T47D (cell line): ENCODE results near the gene SLAMF1.
"Not testable (repeated sequence)": the region's sequence is repeated elsewhere in the genome, so short reads cannot be mapped to it uniquely, and the experiment has no call there.

Experiments used
- DNase-seq, 2 experiments: peaks; one replicate each; pipeline versions ENCODE4 v3.0.0 to v3.0.0-alpha.2; 2011 to 2012; ENCODE audit warnings: low read depth in 1 of 2, low spot score in 1 of 2
- JUND ChIP-seq: IDR thresholded peaks from 2 replicates; pipeline ENCODE4 v1.6.1; 2012; ENCODE audit warnings: low read depth
- in situ Hi-C: cut with HindIII; loops from 2 replicates; pipeline ENCODE4 v1.10.0; 2016; ENCODE audit warnings: low sequenced_read_pairs, low pct_unique_long_range_greater_than_20kb

SLAMF1 gene

GRCh38 chr1:160658162-160658813 is 11.4 kb upstream of the SLAMF1 start:
- in situ Hi-C loops: no loop called here
- TF ChIP-seq JUND: no peak
- DNase-seq: no peak

GRCh38 chr1:160657250-160657781 is 10.5 kb upstream of the SLAMF1 start:
- in situ Hi-C loops: no loop called here

DNA sequence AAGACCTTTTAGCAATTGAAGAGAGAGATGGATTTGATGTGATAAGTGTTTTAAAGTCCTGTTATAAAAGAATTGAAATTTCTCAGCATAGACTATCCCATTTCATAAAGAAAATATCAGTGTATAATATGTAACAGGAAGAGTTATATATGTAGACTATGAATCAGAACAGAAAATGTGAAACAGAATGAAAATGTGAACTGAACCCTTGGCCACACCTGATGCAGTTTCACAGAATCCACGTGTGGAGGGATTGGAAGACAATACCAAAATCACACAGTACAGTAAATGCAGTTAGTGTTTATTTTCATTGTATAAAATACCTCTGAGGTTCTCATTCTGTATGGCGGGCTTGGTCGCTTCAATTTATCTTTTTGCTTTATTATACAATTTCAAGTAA is 9.9 kb upstream of the SLAMF1 start:
- in situ Hi-C loops: no loop called here
- no peak for TF ChIP-seq JUND
- DNase-seq: no peak

More at GRCh38 chr1:160657250-160657781, 10.5 kb upstream of the SLAMF1 start:
- no peak for DNase-seq
- no peak for TF ChIP-seq JUND

DNA sequence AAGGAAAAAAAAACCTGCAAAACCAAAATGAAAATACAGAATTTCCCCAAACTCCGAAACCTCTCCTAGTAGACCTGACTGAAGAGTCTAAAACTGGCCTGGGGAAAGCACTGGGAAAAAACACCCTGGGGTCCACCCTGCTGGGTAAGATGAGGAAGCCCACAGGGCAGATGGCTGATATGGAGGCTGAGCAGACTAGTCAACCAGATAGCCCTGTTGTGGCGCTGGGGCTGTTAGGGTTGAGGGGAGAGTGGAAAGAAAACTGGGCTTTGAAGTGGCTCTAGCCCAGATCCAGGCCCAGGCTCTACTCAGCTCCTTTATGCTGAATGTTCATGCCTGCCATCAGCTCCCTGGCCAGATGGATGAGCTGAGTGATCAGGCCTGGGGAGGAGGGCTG is 6.8 kb upstream of the SLAMF1 start:
- in situ Hi-C loops: no loop called here
- TF ChIP-seq JUND: no peak
- no peak for DNase-seq

- TF ChIP-seq JUND: no peak
- DNase-seq: no peak
- in situ Hi-C loops: no loop called here
Observed at GRCh38 chr1:160652924-160653619, 6.2 kb upstream of the SLAMF1 start.

DNA sequence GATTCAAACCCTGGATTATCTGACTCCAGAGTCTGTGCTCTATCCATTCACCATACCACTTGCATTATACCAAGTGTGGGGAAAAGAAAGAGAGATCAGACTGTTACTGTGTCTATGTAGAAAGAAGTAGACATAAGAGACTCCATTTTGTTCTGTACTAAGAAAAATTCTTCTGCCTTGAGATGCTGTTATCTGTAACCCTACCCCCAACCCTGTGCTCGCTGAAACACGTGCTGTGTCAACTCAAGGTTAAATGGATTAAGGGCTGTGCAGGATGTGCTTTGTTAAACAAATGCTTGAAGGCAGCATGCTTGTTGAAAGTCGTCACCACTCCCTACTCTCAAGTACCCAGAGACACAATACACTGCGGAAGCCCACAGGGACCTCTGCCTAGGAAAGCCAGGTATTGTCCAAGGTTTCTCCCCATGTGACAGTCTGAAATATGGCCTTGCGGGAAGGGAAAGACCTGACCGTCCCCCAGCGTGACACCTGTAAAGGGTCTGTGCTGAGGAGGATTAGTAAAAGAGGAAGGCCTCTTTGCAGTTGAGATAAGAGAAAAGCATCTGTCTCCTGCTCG is 5.3 kb upstream of the SLAMF1 start:
- in situ Hi-C loops: not testable (repeated sequence)

DNA sequence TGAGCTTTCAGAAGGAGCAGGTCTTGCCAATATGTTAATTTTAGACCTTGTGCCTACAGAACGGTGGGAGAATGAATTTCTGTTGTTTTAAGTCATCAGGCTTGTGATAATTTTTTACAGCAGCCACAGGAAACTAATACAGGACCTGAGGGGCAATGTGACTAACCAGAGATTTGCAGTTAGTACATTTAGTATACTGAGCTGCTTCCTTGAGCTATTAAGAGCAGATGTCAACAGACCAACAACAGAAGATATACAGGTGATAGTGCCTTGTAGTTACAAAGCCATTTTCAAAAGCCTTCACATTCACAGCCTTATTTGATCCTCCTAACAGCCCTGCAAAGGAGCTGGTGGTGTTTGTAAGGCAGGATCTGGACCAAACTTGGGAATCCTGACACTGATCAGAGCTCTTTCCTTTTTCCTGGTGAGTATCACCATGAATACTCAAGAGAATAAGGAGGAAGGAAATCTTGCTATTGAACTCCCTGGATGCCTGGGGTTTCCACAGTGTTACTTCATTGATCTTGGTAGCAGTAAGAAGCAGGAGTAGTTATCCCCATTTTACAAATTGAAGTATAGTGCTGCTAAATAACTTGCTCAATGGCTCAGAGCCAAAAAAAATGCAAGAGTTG is 4.7 kb upstream of the SLAMF1 start:
- no peak for DNase-seq
- TF ChIP-seq JUND: no peak
- in situ Hi-C loops: no loop called here

More for the DNA sequence above, 5.3 kb upstream of the SLAMF1 start:
- DNase-seq: not testable (repeated sequence)

GRCh38 chr1:160647329-160647720 is 481 bp upstream of the SLAMF1 start:
- in situ Hi-C loops: no loop called here
- TF ChIP-seq JUND: no peak
- no peak for DNase-seq

- DNase-seq: no peak
- no peak for TF ChIP-seq JUND
- in situ Hi-C loops: no loop called here
Observed at GRCh38 chr1:160646180-160646579, 664 bp downstream of the SLAMF1 start.

DNA sequence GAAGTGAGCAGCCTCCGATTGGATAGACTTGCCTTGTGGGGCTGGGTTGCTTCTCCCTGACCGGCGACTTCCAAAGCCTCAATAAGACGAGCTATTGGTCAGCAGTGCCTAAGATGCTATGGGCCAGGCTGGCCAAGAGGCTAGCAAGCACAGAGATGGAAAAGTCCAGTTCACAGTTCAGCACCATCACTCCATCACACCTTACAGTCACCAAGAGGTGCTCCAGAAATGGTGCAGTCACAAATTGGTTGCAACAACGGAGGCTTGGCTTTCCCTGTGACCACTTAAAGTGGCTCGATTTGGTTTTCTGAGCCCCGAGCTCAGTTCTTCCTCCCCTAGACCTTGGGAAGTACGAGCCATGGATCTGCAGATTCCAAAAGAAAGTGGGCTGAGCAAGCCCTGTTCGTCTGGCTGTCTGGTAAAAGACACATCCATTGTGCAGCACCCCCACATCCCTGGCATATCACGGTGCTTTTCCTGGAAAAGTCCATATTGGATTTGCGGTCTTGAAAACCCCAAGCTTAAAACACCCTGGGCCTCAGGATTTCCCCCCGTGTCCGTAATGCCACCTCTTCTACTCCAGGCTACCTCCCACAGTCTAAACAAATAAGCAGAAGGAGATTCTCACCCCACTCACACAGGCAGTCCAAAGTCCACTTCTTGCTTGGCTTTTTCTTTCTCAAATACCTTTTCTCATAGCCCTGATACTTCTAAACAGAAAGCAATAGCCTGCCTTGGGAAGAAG is 1.3 kb downstream of the SLAMF1 start:
- no peak for TF ChIP-seq JUND
- in situ Hi-C loops: no loop called here

DNA sequence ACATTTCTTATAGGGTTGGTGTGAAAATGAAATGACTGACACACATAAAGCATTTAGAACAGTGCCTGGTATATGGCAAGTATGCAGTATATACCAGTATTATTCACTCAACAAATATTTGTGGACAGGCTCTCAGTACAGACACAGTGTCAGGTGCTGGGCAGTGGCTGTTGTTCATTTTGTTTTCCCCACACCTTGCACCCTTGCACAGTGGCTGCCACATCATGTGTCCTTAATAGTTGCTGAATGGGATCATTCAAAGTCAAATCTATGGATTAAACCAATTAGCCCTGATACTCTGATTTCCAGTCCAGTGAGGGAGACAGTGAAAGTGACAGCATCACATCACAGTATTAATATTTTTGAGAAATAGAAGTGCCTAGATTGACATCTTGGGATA is 2.4 kb downstream of the SLAMF1 start:
- no peak for DNase-seq
- in situ Hi-C loops: no loop called here
- TF ChIP-seq JUND: no peak

More for the DNA sequence above, 1.3 kb downstream of the SLAMF1 start:
- no peak for DNase-seq

GRCh38 chr1:160643138-160643537 is 3.7 kb downstream of the SLAMF1 start:
- TF ChIP-seq JUND: no peak
- in situ Hi-C loops: no loop called here
- DNase-seq: no peak

DNA sequence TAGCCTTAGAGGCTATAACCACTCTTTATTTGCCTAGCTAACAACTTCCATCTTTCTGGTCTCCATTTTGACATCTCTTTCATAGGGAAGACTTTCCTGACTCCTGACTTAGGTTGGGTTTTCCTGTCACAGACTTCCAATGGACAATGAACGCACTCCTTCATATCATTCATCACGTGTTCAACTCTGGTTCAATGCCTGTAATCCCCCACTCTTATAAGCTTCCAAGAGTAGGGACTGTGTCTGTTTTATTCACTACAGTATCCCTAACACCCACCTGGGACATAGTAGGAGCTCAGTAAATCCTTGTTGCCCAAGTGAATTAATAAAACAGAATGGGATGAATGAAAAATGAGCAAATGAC is 4.6 kb downstream of the SLAMF1 start:
- no peak for TF ChIP-seq JUND
- no peak for DNase-seq
- in situ Hi-C loops: no loop called here
